Measurements from ENCODE around the gene CPZ.

DNA sequence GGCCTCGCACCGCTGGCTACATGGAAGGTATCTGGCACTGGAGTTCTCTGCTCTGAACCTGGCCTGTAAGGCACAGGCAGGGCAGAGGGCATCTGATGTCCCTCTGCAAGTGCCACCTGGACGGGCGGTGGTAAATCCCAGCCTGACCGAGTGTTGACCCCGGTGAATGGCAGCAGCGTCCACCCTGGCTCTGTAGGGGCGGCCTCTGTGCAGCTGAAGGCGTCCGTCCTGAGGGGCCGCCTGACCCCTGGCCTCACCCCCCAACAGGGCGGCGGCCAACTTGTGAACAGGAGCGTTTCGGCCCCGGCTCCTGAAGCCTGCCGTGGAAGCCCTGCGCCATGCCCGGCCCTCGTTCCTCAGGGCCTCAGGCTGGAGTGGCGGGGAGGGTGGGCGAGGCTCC lies 51.4 kb downstream of the CPZ start:
- TF ChIP-seq CTCF (IDR thresholded peaks at IDR 0.05) = no peak
- no peak for TF ChIP-seq POLR2A (IDR thresholded peaks at IDR 0.05)

Data from Peyer's patch (tissue), 4 donors.